ENCODE results near the gene NTRK3.

GRCh38 chr15:88139936-88140335, 116.6 kb downstream of the NTRK3 start:
- no peak for TF ChIP-seq POLR2A (IDR thresholded peaks at IDR 0.05)
- no peak for TF ChIP-seq EP300 (IDR thresholded peaks at IDR 0.05)
- no peak for TF ChIP-seq CTCF (IDR thresholded peaks at IDR 0.05)
- TF ChIP-seq POLR2AphosphoS5 (IDR thresholded peaks at IDR 0.05), result no peak

All from suprapubic skin (tissue), 4 donors.